Measurements from ENCODE around the gene LRIG2. TPM values are rescaled to one million over a fixed set of nuclear protein-coding genes. Genes with fewer than 3 reads are reported as not detected.
A peak's percentile ranks its signal among the peaks of the same experiment; 100 is the strongest.

The LRIG2 gene
- total and polyA plus RNA-seq, 5 donors from 2014 or later: 2.4 to 31.1 (median 5.8) TPM

DNA sequence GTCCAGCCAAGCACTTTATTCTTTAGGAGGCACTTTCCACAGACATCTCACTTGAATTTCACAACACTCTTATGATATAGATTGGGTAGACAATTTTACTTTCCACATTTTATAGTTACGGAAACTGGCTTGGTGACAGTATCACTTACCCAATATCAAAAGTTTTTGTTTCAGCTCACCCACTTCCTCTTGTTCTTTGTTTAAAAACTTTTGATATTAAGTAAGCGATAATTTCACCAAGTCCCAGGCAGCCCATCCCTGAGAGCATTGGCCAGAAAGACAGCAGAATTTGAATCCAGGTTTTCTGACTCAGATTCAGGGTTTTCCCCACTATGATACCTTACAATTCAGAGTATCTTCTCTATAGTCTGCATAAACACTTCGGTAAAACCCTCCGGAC lies 60.0 kb downstream of the LRIG2 start:
- ATAC-seq (ENCODE audit: low read depth in 2 of 2) (no peak), DNase-seq (peak in 1 of 3 donors; percentile 26)
- no peaks in the 10 kb centered on the region for H3K9me3 ChIP-seq (ENCODE audit: control insufficient read depth in 2 of 2, low read length in 2 of 2)
- H3K27me3 ChIP-seq (ENCODE audit: control insufficient read depth, insufficient read depth, low read length): no peaks in the 10 kb centered on the region
- peaks cover 19% of the 10 kb centered on the region for H3K36me3 Mint-ChIP-seq
- no peak overlapping the region for H3K4me3 ChIP-seq (ENCODE audit: low read depth, low read length)
- H3K4me3 Mint-ChIP-seq: no peak overlapping the region
- H3K4me1 ChIP-seq (ENCODE audit: control insufficient read depth, insufficient read depth, low read length, poor library complexity, severe bottlenecking): peaks cover 3% of the 10 kb centered on the region
- no peak overlapping the region for H3K27ac ChIP-seq (ENCODE audit: insufficient read depth, low read length, poor library complexity, severe bottlenecking)
- H3K36me3 ChIP-seq (ENCODE audit: control insufficient read depth, insufficient read depth, low read length): peaks cover 2% of the 10 kb centered on the region
- peaks cover 11 to 25% (median 17%) of the 10 kb centered on the region in 4 donors for H3K4me1 Mint-ChIP-seq
- H3K9me3 Mint-ChIP-seq: no peaks in the 10 kb centered on the region
- peak overlapping the region in 1 of 3 donors; percentile 39 for H3K27ac Mint-ChIP-seq
- H3K27me3 Mint-ChIP-seq: no peaks in the 10 kb centered on the region

DNA sequence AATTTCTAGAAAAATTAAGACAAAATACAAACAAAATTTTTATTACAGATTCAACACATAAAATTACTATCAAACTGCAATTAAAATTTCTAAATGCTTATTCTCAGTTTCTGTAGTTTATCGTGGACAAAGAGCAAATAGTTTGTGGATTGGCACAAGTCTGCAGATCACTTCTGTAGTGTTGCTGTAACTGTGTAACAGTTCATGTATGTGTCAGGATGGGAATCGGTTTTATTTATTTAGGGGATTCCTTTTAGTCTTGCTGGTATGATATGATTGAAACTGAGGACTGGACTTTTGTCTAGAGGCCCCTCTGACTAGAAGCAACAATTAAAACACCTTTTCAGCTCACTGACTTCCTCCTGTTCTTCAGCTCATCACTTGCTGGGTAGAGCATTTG lies 60.8 kb downstream of the LRIG2 start:
- H3K4me1 Mint-ChIP-seq: peaks cover 7 to 25% (median 17%) of the 10 kb centered on the region in 4 donors
- peaks cover 3% of the 10 kb centered on the region for H3K4me1 ChIP-seq (ENCODE audit: control insufficient read depth, insufficient read depth, low read length, poor library complexity, severe bottlenecking)
- H3K9me3 Mint-ChIP-seq: no peaks in the 10 kb centered on the region
- no peaks in the 10 kb centered on the region for H3K9me3 ChIP-seq (ENCODE audit: control insufficient read depth in 2 of 2, low read length in 2 of 2)
- no peaks in the 10 kb centered on the region for H3K36me3 ChIP-seq (ENCODE audit: control insufficient read depth, insufficient read depth, low read length)
- DNase-seq: no peak
- no peak for ATAC-seq (ENCODE audit: low read depth in 2 of 2)
- H3K27me3 ChIP-seq (ENCODE audit: control insufficient read depth, insufficient read depth, low read length): no peaks in the 10 kb centered on the region
- H3K4me3 ChIP-seq (ENCODE audit: low read depth, low read length): no peak overlapping the region
- no peaks in the 10 kb centered on the region for H3K27me3 Mint-ChIP-seq
- peak overlapping the region in 1 of 3 donors; percentile 39 for H3K27ac Mint-ChIP-seq
- H3K27ac ChIP-seq (ENCODE audit: insufficient read depth, low read length, poor library complexity, severe bottlenecking): peak overlapping the region; percentile 3
- no peak overlapping the region for H3K4me3 Mint-ChIP-seq
- peaks cover 19% of the 10 kb centered on the region for H3K36me3 Mint-ChIP-seq

DNA sequence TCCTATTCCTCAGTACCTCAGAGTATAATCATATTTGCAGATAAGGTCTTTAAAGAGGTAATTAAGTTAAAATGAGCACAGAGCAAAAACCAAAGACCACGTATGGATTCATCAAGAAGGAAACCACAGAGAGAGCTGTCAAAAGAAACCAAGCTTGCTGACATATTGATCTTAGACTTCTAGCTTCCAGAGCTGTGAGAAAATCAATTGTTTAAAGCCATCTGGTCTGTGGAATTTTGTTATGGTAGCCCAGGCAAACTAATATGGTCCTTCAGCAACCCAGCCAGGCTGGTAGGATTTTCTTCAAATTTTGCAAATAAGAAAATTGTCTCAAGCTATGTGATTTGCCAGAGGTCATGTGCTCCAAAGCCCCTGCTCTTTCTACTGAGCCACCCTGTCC lies 62.5 kb downstream of the LRIG2 start:
- ATAC-seq (ENCODE audit: low read depth in 2 of 2) (no peak), DNase-seq (no peak)
- Histone ChIP-seq H3K36me3 (ENCODE audit: control insufficient read depth, insufficient read depth, low read length) (no peaks in the 10 kb centered on the region), H3K4me3 (ENCODE audit: low read depth, low read length) (no peak overlapping the region), H3K4me1 (ENCODE audit: control insufficient read depth, insufficient read depth, low read length, poor library complexity, severe bottlenecking) (peaks cover 3% of the 10 kb centered on the region), H3K9me3 (ENCODE audit: control insufficient read depth in 2 of 2, low read length in 2 of 2) (no peaks in the 10 kb centered on the region), H3K27me3 (ENCODE audit: control insufficient read depth, insufficient read depth, low read length) (no peaks in the 10 kb centered on the region), H3K27ac (ENCODE audit: insufficient read depth, low read length, poor library complexity, severe bottlenecking) (no peak overlapping the region)
- Mint-ChIP-seq H3K27ac (no peak overlapping the region), H3K4me3 (no peak overlapping the region), H3K4me1 (peaks cover 7 to 15% (median 10%) of the 10 kb centered on the region in 4 donors), H3K36me3 (peaks cover 8% of the 10 kb centered on the region), H3K27me3 (peaks cover 4% of the 10 kb centered on the region), H3K9me3 (no peaks in the 10 kb centered on the region)

DNA sequence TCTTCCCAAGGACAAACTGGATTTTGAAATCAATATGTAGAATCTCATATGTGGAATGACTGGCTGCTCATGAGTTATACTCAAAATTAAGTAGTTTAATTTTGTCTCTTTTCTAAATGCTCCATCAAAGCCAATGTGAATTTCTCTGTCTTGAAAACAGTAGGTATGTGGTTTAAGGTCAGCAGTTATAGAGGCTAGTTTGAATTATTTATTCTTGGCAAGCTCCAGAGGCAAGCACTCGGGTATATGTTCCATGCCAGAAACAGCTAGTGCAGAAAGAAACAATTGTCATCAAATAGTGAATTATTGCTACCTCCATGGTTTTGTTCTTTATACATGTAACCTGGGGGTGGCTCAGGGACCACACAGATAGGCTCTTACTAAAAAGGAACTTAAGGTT lies 63.5 kb downstream of the LRIG2 start:
- H3K27me3 ChIP-seq (ENCODE audit: control insufficient read depth, insufficient read depth, low read length): no peaks in the 10 kb centered on the region
- peaks cover 4% of the 10 kb centered on the region for H3K36me3 Mint-ChIP-seq
- no peak overlapping the region for H3K4me3 ChIP-seq (ENCODE audit: low read depth, low read length)
- H3K27ac Mint-ChIP-seq: no peak overlapping the region
- peaks cover 3% of the 10 kb centered on the region for H3K4me1 ChIP-seq (ENCODE audit: control insufficient read depth, insufficient read depth, low read length, poor library complexity, severe bottlenecking)
- ATAC-seq (ENCODE audit: low read depth in 2 of 2) (no peak), DNase-seq (no peak)
- no peak overlapping the region for H3K4me3 Mint-ChIP-seq
- H3K27ac ChIP-seq (ENCODE audit: insufficient read depth, low read length, poor library complexity, severe bottlenecking): no peak overlapping the region
- H3K9me3 ChIP-seq (ENCODE audit: control insufficient read depth in 2 of 2, low read length in 2 of 2): no peaks in the 10 kb centered on the region
- H3K4me1 Mint-ChIP-seq: peaks cover 7 to 18% (median 10%) of the 10 kb centered on the region in 4 donors
- no peaks in the 10 kb centered on the region for H3K36me3 ChIP-seq (ENCODE audit: control insufficient read depth, insufficient read depth, low read length)
- H3K9me3 Mint-ChIP-seq: no peaks in the 10 kb centered on the region
- peaks cover 4% of the 10 kb centered on the region for H3K27me3 Mint-ChIP-seq

DNA sequence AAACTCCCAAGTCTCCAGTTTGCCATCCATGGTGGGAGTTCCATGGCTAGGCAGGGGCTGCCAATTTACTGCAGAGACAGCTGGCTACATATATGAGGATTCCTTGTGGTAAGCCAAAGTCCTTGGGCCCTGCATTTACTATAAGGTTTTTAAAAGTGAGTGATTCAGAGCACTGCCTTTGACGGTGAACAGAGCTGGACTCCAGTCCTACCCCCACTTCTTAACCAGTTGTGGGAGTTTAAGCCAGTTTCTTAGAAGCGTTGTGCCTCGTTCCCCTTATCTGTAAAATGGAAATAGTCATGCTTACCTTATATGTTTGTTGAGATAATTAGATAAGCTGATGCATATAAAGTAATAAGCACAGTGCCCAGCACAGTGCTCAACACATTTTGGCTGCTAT lies 64.6 kb downstream of the LRIG2 start:
- H3K36me3 ChIP-seq (ENCODE audit: control insufficient read depth, insufficient read depth, low read length): no peaks in the 10 kb centered on the region
- ATAC-seq (ENCODE audit: low read depth in 2 of 2) (no peak), DNase-seq (no peak)
- Mint-ChIP-seq H3K27me3 (peaks cover 4% of the 10 kb centered on the region), H3K9me3 (no peaks in the 10 kb centered on the region), H3K4me3 (no peak overlapping the region), H3K36me3 (no peaks in the 10 kb centered on the region), H3K4me1 (peaks cover 0 to 14% (median 6%) of the 10 kb centered on the region in 4 donors), H3K27ac (peak overlapping the region; percentile 30 to 55 (median 41))
- H3K27ac ChIP-seq (ENCODE audit: insufficient read depth, low read length, poor library complexity, severe bottlenecking): no peak overlapping the region
- no peaks in the 10 kb centered on the region for H3K27me3 ChIP-seq (ENCODE audit: control insufficient read depth, insufficient read depth, low read length)
- no peak overlapping the region for H3K4me3 ChIP-seq (ENCODE audit: low read depth, low read length)
- H3K4me1 ChIP-seq (ENCODE audit: control insufficient read depth, insufficient read depth, low read length, poor library complexity, severe bottlenecking): peaks cover 3% of the 10 kb centered on the region
- no peaks in the 10 kb centered on the region for H3K9me3 ChIP-seq (ENCODE audit: control insufficient read depth in 2 of 2, low read length in 2 of 2)

DNA sequence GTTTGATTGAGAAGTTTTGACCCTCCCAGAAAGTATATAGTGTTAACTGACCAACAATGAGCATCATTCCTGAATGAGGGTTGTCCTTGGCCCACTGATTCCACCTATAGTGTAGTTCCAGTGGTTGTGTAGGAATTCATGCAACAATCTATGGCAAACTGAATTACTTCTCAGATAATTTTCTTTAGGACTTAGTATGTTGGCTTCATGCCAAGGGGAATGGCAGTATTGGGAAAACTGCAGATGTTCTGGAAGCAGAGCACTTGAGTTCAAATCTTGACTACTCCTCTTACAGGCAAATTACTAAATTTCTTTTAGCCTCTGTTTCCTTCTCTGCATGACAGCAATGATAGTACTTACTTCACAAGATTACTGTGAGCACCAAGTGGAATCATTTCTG lies 65.8 kb downstream of the LRIG2 start:
- no peaks in the 10 kb centered on the region for H3K36me3 Mint-ChIP-seq
- H3K4me3 Mint-ChIP-seq: no peak overlapping the region
- Histone ChIP-seq H3K36me3 (ENCODE audit: control insufficient read depth, insufficient read depth, low read length) (no peaks in the 10 kb centered on the region), H3K4me1 (ENCODE audit: control insufficient read depth, insufficient read depth, low read length, poor library complexity, severe bottlenecking) (no peaks in the 10 kb centered on the region), H3K27me3 (ENCODE audit: control insufficient read depth, insufficient read depth, low read length) (no peaks in the 10 kb centered on the region), H3K9me3 (ENCODE audit: control insufficient read depth in 2 of 2, low read length in 2 of 2) (no peaks in the 10 kb centered on the region), H3K27ac (ENCODE audit: insufficient read depth, low read length, poor library complexity, severe bottlenecking) (no peak overlapping the region), H3K4me3 (ENCODE audit: low read depth, low read length) (no peak overlapping the region)
- peaks cover 0 to 10% (median 1%) of the 10 kb centered on the region in 4 donors for H3K4me1 Mint-ChIP-seq
- ATAC-seq (ENCODE audit: low read depth in 2 of 2) (no peak), DNase-seq (no peak)
- no peaks in the 10 kb centered on the region for H3K9me3 Mint-ChIP-seq
- H3K27ac Mint-ChIP-seq: no peak overlapping the region
- H3K27me3 Mint-ChIP-seq: peaks cover 4% of the 10 kb centered on the region

DNA sequence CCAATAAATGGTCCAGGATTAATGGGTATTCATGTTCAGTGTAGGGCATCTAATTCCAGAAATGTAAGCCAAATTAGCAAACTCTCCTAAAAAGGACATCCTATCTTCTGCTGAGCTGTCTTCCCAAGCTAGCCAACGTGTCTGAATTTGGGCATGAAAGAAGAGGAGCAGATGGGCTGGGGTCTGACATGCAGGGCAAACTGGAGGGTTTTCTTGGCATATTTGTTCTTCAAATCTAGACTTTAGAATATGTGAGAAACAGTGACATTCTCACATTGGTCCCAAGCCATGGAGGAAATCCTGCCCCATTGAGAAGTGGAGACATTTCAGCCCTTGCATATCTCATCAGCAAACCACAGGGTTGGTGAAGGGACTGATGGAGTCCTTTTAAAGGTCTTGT lies 67.2 kb downstream of the LRIG2 start:
- no peak overlapping the region for H3K27ac ChIP-seq (ENCODE audit: insufficient read depth, low read length, poor library complexity, severe bottlenecking)
- no peak for DNase-seq
- ATAC-seq (ENCODE audit: low read depth in 2 of 2): no peak
- H3K9me3 ChIP-seq (ENCODE audit: control insufficient read depth in 2 of 2, low read length in 2 of 2): no peaks in the 10 kb centered on the region
- peaks cover 0 to 10% (median 1%) of the 10 kb centered on the region in 4 donors for H3K4me1 Mint-ChIP-seq
- H3K36me3 ChIP-seq (ENCODE audit: control insufficient read depth, insufficient read depth, low read length): no peaks in the 10 kb centered on the region
- H3K4me1 ChIP-seq (ENCODE audit: control insufficient read depth, insufficient read depth, low read length, poor library complexity, severe bottlenecking): no peaks in the 10 kb centered on the region
- H3K9me3 Mint-ChIP-seq: no peaks in the 10 kb centered on the region
- H3K36me3 Mint-ChIP-seq: no peaks in the 10 kb centered on the region
- H3K27ac Mint-ChIP-seq: no peak overlapping the region
- no peak overlapping the region for H3K4me3 Mint-ChIP-seq
- H3K27me3 ChIP-seq (ENCODE audit: control insufficient read depth, insufficient read depth, low read length): no peaks in the 10 kb centered on the region
- H3K4me3 ChIP-seq (ENCODE audit: low read depth, low read length): no peak overlapping the region
- H3K27me3 Mint-ChIP-seq: peaks cover 4% of the 10 kb centered on the region

DNA sequence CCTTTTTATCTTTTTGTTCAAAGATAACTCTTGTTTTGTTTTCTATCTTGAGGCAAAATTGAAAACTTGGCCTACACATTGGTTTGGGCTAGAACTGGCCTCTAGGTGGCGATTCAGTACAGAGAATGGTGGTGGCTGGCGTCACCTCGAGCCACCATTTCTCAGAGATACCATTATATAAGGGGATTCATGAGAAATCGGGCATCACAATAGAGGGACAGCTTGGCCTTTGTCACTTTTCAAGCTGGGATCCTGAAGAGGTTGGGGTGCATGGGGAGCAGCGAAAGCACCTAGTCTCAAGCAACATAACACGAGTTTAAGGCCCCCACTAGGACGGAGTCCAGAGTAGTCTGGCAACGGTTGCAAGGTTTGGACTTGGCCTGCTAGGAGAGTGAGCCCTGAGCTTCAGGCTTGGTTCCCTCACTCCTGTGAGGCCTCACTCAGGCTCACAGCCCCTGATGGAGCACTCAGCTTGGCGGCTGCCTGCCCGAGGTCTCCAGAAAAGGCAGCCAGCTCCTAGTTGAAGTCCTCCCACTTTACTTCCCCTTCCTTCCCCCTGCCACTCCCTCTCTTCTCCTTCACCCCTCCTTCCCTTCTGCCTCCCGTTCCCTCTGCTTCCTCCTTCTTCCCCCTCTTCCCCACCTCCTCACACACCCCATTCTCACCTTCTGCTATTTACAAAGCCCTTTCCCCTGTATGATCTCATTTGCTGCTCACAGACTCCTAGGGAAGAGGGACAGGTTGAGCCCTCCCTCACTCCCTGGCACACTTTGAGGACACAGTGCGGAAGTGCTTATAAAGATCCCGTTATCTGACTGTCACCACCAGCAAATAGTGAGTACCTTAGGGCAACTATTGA lies 67.8 kb downstream of the LRIG2 start:
- no peaks in the 10 kb centered on the region for H3K36me3 Mint-ChIP-seq
- Histone ChIP-seq H3K27me3 (ENCODE audit: control insufficient read depth, insufficient read depth, low read length) (no peaks in the 10 kb centered on the region), H3K27ac (ENCODE audit: insufficient read depth, low read length, poor library complexity, severe bottlenecking) (no peak overlapping the region), H3K4me3 (ENCODE audit: low read depth, low read length) (no peak overlapping the region), H3K36me3 (ENCODE audit: control insufficient read depth, insufficient read depth, low read length) (no peaks in the 10 kb centered on the region), H3K9me3 (ENCODE audit: control insufficient read depth in 2 of 2, low read length in 2 of 2) (no peaks in the 10 kb centered on the region), H3K4me1 (ENCODE audit: control insufficient read depth, insufficient read depth, low read length, poor library complexity, severe bottlenecking) (no peaks in the 10 kb centered on the region)
- peak overlapping the region in 2 of 3 donors; percentile 60 to 70 for H3K27ac Mint-ChIP-seq
- peak overlapping the region in 1 of 4 donors; percentile 20 for H3K4me3 Mint-ChIP-seq
- no peaks in the 10 kb centered on the region for H3K9me3 Mint-ChIP-seq
- H3K4me1 Mint-ChIP-seq: peaks cover 0 to 10% (median 1%) of the 10 kb centered on the region in 4 donors
- ATAC-seq (ENCODE audit: low read depth in 2 of 2): peak; percentile 63 to 68
- H3K27me3 Mint-ChIP-seq: peaks cover 4% of the 10 kb centered on the region
- DNase-seq: peak; percentile 11 to 66 (median 47)

Measured in CD4-positive, CD25-positive, alpha-beta regulatory T cell (primary cell).